GM12878 (cell line): ENCODE measurements around the gene URI1. TPM values are rescaled to one million over a fixed set of nuclear protein-coding genes. Genes with fewer than 3 reads are reported as not detected.

Source experiments
- ATAC-seq: fragments of 200-7000 bp; cut with Tn5 transposase; 3 replicates; pipeline ENCODE4 v1.9.1; 2020; ENCODE audit warnings: mild to moderate bottlenecking, moderate library complexity
- BruUV-seq: library from RNA; stranded (reverse); fragments of 400-500 nt; replicated peaks from 2 replicates; lab custom pipeline; 2021; lab: Mats Ljungman, UMichigan
- CTCF ChIA-PET: fragments of 300-600 bp; sonication (Branson Sonifier 250); formaldehyde crosslinking; extraction: SDS; loops from one replicate; lab custom pipeline; 2021; ENCODE audit warnings: inconsistent platforms; lab: Yijun Ruan, JAX
- POLR2A ChIA-PET: fragments of 350-600 bp; formaldehyde crosslinking; extraction: SDS; loops from one replicate; lab custom pipeline; 2021; ENCODE audit warnings: inconsistent platforms; lab: Charles Lee
- RAD21 ChIA-PET: fragments of 300-600 bp; sonication (Branson Sonifier 250); formaldehyde crosslinking; loops from one replicate; lab custom pipeline; 2023; ENCODE audit warnings: antibody characterized with exemption; ENCODE audit not compliant: unreplicated experiment; lab: Charles Lee
- SMC1A ChIA-PET: fragments of 300-600 bp; sonication (Branson Sonifier 250); formaldehyde crosslinking; loops from one replicate; lab custom pipeline; 2023; ENCODE audit not compliant: unreplicated experiment, uncharacterized antibody; lab: Charles Lee
- DNase-seq: peaks from one replicate; pipeline ENCODE4 v3.0.0-alpha.2; 2011; ENCODE audit warnings: low read depth, low spot score
- FAIRE-seq: peaks from 3 replicates; lab custom pipeline; 2011; peaks lifted over from hg19 to GRCh38; lab: Jason Lieb, UNC
- H2AFZ ChIP-seq: 2 replicates; pipeline ENCODE4 v1.6.0; 2011; ENCODE audit warnings: low read depth, low read length, control low read depth; ENCODE audit not compliant: control insufficient read depth
- H3K27ac ChIP-seq: 2 replicates; pipeline ENCODE4 v1.5.1; 2011; ENCODE audit warnings: control low read depth; ENCODE audit not compliant: control insufficient read depth, insufficient read depth
- H3K27me3 ChIP-seq, 2 experiments: replicated peaks in 1 of 2; 2 replicates each; pipeline versions ENCODE4 v1.6.0 to v1.6.1; 2011; ENCODE audit warnings: low read length in 1 of 2; ENCODE audit not compliant: control insufficient read depth in 2 of 2, insufficient read depth in 2 of 2
- H3K36me3 ChIP-seq, 2 experiments: 2 replicates each; pipeline ENCODE4 v1.5.1; 2011; ENCODE audit warnings: low read length in 1 of 2; ENCODE audit not compliant: control insufficient read depth in 2 of 2, insufficient read depth in 2 of 2
- H3K4me1 ChIP-seq: 2 replicates; pipeline ENCODE4 v1.6.1; 2011; ENCODE audit warnings: mild to moderate bottlenecking, low read length, moderate library complexity, mixed read lengths; ENCODE audit not compliant: control insufficient read depth, insufficient read depth
- H3K4me2 ChIP-seq: 2 replicates; pipeline ENCODE4 v1.6.0; 2011; ENCODE audit warnings: control low read depth; ENCODE audit not compliant: control insufficient read depth, insufficient read depth
- H3K4me3 ChIP-seq: fragments of 200-600 bp; sonication (generic); 2 replicates; pipeline ENCODE4 v1.5.1; 2016
- H3K79me2 ChIP-seq: 2 replicates; pipeline ENCODE4 v1.6.0; 2011; ENCODE audit warnings: low read length; ENCODE audit not compliant: control insufficient read depth, insufficient read depth
- H3K9ac ChIP-seq: 2 replicates; pipeline ENCODE4 v1.8.0; 2011; ENCODE audit warnings: low read length, control low read depth, mixed read lengths; ENCODE audit not compliant: control insufficient read depth, insufficient read depth
- H3K9me3 ChIP-seq: replicated peaks from 3 replicates; pipeline ENCODE4 v1.5.1; 2011; ENCODE audit warnings: mild to moderate bottlenecking, low read length; ENCODE audit not compliant: control insufficient read depth, insufficient read depth
- H4K20me1 ChIP-seq: 2 replicates; pipeline ENCODE4 v1.6.0; 2011; ENCODE audit not compliant: control insufficient read depth, insufficient read depth
- CUX1 ChIP-seq: IDR thresholded peaks from 2 replicates; pipeline ENCODE4 v1.6.1; 2012; ENCODE audit warnings: improper control_type of control experiment, low read depth, low read length; ENCODE audit not compliant: insufficient replicate concordance
- ELK1 ChIP-seq: IDR thresholded peaks from 2 replicates; pipeline ENCODE4 v1.6.1; 2012; ENCODE audit warnings: low read depth, low read length, improper control_type of control experiment
- FOS ChIP-seq: IDR thresholded peaks from 3 replicates; pipeline ENCODE4 v1.6.1; 2011; ENCODE audit warnings: borderline replicate concordance; ENCODE audit not compliant: insufficient read length; ENCODE audit errors: extremely low read depth
- WGBS: methylation state at CpG from one replicate; pipeline ENCODE4 v1.1.6; 2016; ENCODE audit warnings: low lambda C conversion rate; ENCODE audit not compliant: insufficient replicate concordance, insufficient coverage; ENCODE audit errors: missing lambda C conversion rate; 5-methylcytosine and 5-hydroxymethylcytosine counted together
- in situ Hi-C: fragments of 300-500 bp; cut with MboI; formaldehyde crosslinking; loops from 9 replicates; pipeline ENCODE4 v1.14.3; 2018; ENCODE audit warnings: mixed read lengths
- intact Hi-C: fragments of 100-400 bp; cut with micrococcal nuclease; formaldehyde crosslinking; loops from one replicate; pipeline ENCODE4 v1.14.2; 2022; ENCODE audit not compliant: unreplicated experiment
- polyA plus RNA-seq, 11 experiments: library from polyadenylated mRNA; depleted of rRNA in 4 of 11; unstranded in 6 of 11; stranded (reverse) in 5 of 11; fragments of >200 nt; fragmentation: Nextera tagmentation in 4 of 11; fragmentation: Illumina TruSeq in 1 of 11; extraction: Ambion mirVana in 4 of 11; extraction: Trizol in 1 of 11; gene quantifications; 1 replicate in 1 of 11; 2 replicates in 10 of 11; pipeline versions ENCODE4 v1.2.1 to v1.2.3, GENCODE V29; 2011 to 2016; ENCODE audit warnings: inconsistent platforms in 2 of 11, missing spikeins in 2 of 11, low read depth in 1 of 11
- total RNA-seq, 4 experiments: library from RNA; depleted of rRNA in 3 of 4; stranded (reverse); fragments of >200 nt in 3 of 4; fragmentation: Illumina TruSeq in 1 of 4; extraction: Trizol in 1 of 4; gene quantifications; 2 replicates each; pipeline versions ENCODE4 v1.2.1 to v1.2.3, GENCODE V29; 2013 to 2021

The URI1 gene
- total and polyA plus RNA-seq, 10 of the 15 experiments (the other 5 are each of a cell fraction or from before 2014, with no cell fraction given): 15.2 to 94.2 (median 47.9) TPM

GRCh38 chr19:29961311-29961710 lies 19.3 kb downstream of the URI1 start:
- 95% methylated on average over 3 of the region's 3 CpGs for WGBS
- no peak overlapping the region for H3K4me2 ChIP-seq
- intact Hi-C loops: no loop called here
- ChIA-PET SMC1A (interaction anchor here (2.1 kb wide), 1 partner anchor 19 kb away, joined by 5 read pairs; the partner anchor contains the start of gene URI1), CTCF (interaction anchor here (2.5 kb wide), 1 partner anchor 16 kb away, joined by 9 read pairs; no protein-coding TSS in a partner anchor), RAD21 (no interaction called here), POLR2A (no interaction called here)
- H2AFZ ChIP-seq: no peak overlapping the region
- peaks cover 81% of the 10 kb centered on the region for H3K79me2 ChIP-seq
- H3K4me1 ChIP-seq: no peaks in the 10 kb centered on the region; the same call in 1 of the 2 replicates
- H3K27ac ChIP-seq: no peak overlapping the region
- no peak overlapping the region for H3K4me3 ChIP-seq
- H3K36me3 ChIP-seq: no peaks in the 10 kb centered on the region
- BruUV-seq: no TSS peak
- ATAC-seq: no peak
- TF ChIP-seq FOS: no peak
- no peak for TF ChIP-seq ELK1
- no peak for FAIRE-seq
- peaks cover 2% of the 10 kb centered on the region; the same call in 1 of the 2 replicates for H4K20me1 ChIP-seq
- no peak for DNase-seq
- no peaks in the 10 kb centered on the region for H3K27me3 ChIP-seq
- in situ Hi-C loops: no loop called here
- no peak overlapping the region for H3K9ac ChIP-seq
- no peaks in the 10 kb centered on the region; the same call in 2 of the 3 replicates for H3K9me3 ChIP-seq

DNA sequence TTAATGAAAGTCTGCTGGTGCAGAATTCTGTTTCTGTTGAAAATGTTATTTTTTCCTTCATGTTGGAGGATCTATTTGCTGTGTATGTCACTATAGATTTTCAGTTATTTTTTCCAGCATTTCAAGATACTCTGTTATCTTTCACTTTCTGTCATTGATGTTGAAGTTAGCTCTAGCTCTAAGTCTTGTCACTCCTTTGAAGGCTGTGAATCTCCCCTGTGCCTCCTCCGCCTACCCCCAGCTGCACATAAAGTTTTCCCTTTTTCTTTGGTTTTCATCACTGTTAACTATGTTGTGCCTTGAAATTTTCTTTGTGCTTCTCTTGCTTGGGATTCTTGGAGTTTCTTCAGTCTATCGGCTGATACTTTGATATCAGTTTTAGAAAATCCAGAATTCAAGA lies 20.8 kb downstream of the URI1 start:
- peaks cover 8% of the 10 kb centered on the region for H3K4me1 ChIP-seq
- TF ChIP-seq CUX1: no peak
- H3K9ac ChIP-seq: no peak overlapping the region
- no TSS peak for BruUV-seq
- H3K4me2 ChIP-seq: no peak overlapping the region
- ChIA-PET RAD21 (interaction anchor here (0.6 kb wide), 1 partner anchor 17 kb away, joined by 4 read pairs; no protein-coding TSS in a partner anchor), CTCF (no interaction called here), SMC1A (interaction anchor here (0.7 to 3.3 kb wide), 4 partner anchors 15 to 249 kb away, joined by 3 to 17 read pairs (median 3); no protein-coding TSS in a partner anchor), POLR2A (interaction anchor here (0.6 kb wide), 1 partner anchor 17 kb away, joined by 3 read pairs; no protein-coding TSS in a partner anchor)
- ATAC-seq: no peak
- in situ Hi-C loops: no loop called here
- peaks cover 85% of the 10 kb centered on the region for H3K79me2 ChIP-seq
- H3K27me3 ChIP-seq: no peaks in the 10 kb centered on the region
- H3K36me3 ChIP-seq: no peaks in the 10 kb centered on the region
- H2AFZ ChIP-seq: no peak overlapping the region
- intact Hi-C loops: no loop called here
- H3K4me3 ChIP-seq: no peak overlapping the region
- peak; percentile 47 for FAIRE-seq
- H3K27ac ChIP-seq: no peak overlapping the region
- WGBS: 95% methylated on average over 2 of the region's 2 CpGs
- H3K9me3 ChIP-seq: no peaks in the 10 kb centered on the region; the same call in 2 of the 3 replicates
- H4K20me1 ChIP-seq: peaks cover 2% of the 10 kb centered on the region; the same call in 1 of the 2 replicates
- no peak for DNase-seq
